HCT116 (cell line): ENCODE results near the gene PDE1C.

Source experiments
- CTCF ChIP-seq, 3 experiments: fragments of 200-600 bp in 1 of 3; sonication (generic) in 1 of 3; IDR thresholded peaks in 2 of 3; conservative IDR thresholded peaks in 1 of 3; 2 replicates each; pipeline ENCODE4 v1.5.1; 2012 to 2017; ENCODE audit warnings: low read depth in 2 of 3, low read length in 2 of 3, antibody characterized with exemption in 1 of 3, borderline replicate concordance in 1 of 3, control low read depth in 1 of 3, mild to moderate bottlenecking in 1 of 3, mixed read lengths in 1 of 3, mixed run types in 1 of 3, moderate library complexity in 1 of 3; ENCODE audit not compliant: insufficient read depth in 1 of 3
- FOSL1 ChIP-seq: IDR thresholded peaks from 2 replicates; pipeline ENCODE4 v1.6.1; 2012; ENCODE audit warnings: low read depth
- MAX ChIP-seq: IDR thresholded peaks from 2 replicates; pipeline ENCODE4 v1.6.1; 2012
- SP1 ChIP-seq: IDR thresholded peaks from 2 replicates; pipeline ENCODE4 v1.6.1; 2012; ENCODE audit warnings: low read depth
- YY1 ChIP-seq: IDR thresholded peaks from 2 replicates; pipeline ENCODE4 v1.6.1; 2011; ENCODE audit warnings: low read length, low read depth, moderate library complexity, mild to moderate bottlenecking; ENCODE audit not compliant: insufficient replicate concordance; ENCODE audit errors: extremely low read depth

- TF ChIP-seq YY1 (no peak), SP1 (no peak), MAX (no peak), FOSL1 (no peak), CTCF (IDR thresholded peaks at IDR 0.05 in 2 of 3, conservative IDR thresholded peaks at IDR 0.05 in 1 of 3; ENCODE audit: borderline replicate concordance in 1 of 3, insufficient read depth in 1 of 3, low read depth in 2 of 3, low read length in 2 of 3) (no peak)
Observed at GRCh38 chr7:31921047-31921446, 149.2 kb downstream of the PDE1C start.
